Endothelial cell of umbilical vein (primary cell): ENCODE data around the gene MYOD1. TPM values are rescaled to one million over a fixed set of nuclear protein-coding genes. Genes with fewer than 3 reads are reported as not detected.

Experiments
- BruUV-seq: library from RNA; stranded (reverse); fragments of 400-500 nt; replicated peaks from 2 replicates; lab custom pipeline; 2021; lab: Mats Ljungman, UMichigan
- CTCF ChIA-PET: fragments of 300-600, 350-600 bp; sonication (Branson Sonifier 250); formaldehyde crosslinking; loops from one replicate; lab custom pipeline; 2021; ENCODE audit warnings: antibody characterized with exemption, inconsistent platforms; lab: Charles Lee
- POLR2A ChIA-PET: fragments of 300-600, 350-600 bp; sonication (Branson Sonifier 250); formaldehyde crosslinking; loops from one replicate; lab custom pipeline; 2021; ENCODE audit warnings: antibody characterized with exemption, inconsistent platforms; lab: Charles Lee
- DNase-seq: peaks from one replicate; pipeline ENCODE4 v3.0.0-alpha.2; 2011; ENCODE audit warnings: low read depth, low spot score
- FAIRE-seq: peaks from 2 replicates; lab custom pipeline; 2011; peaks lifted over from hg19 to GRCh38; lab: Jason Lieb, UNC
- H2AFZ ChIP-seq: 2 replicates; pipeline ENCODE4 v1.6.0; 2012; ENCODE audit warnings: low read depth, low read length, control low read depth, inconsistent platforms
- H3K27ac ChIP-seq: 2 replicates; pipeline ENCODE4 v1.5.1; 2011; ENCODE audit warnings: low read depth, mild to moderate bottlenecking, control low read depth, low read length, moderate library complexity; ENCODE audit not compliant: insufficient read depth
- H3K27me3 ChIP-seq, 2 experiments: 2 replicates each; pipeline versions ENCODE4 v1.6.0 to v1.6.1; 2011; ENCODE audit warnings: low read length in 2 of 2, mixed read lengths in 1 of 2; ENCODE audit not compliant: control insufficient read depth in 2 of 2, insufficient read depth in 2 of 2
- H3K36me3 ChIP-seq, 2 experiments: 2 replicates in 1 of 2; 3 replicates in 1 of 2; pipeline ENCODE4 v1.5.1; 2011; ENCODE audit warnings: low read length in 2 of 2, mild to moderate bottlenecking in 1 of 2, moderate library complexity in 1 of 2; ENCODE audit not compliant: control insufficient read depth in 2 of 2, insufficient read depth in 2 of 2; ENCODE audit errors: extremely low read depth in 1 of 2
- H3K4me1 ChIP-seq: 3 replicates; pipeline ENCODE4 v1.5.1; 2011; ENCODE audit warnings: mild to moderate bottlenecking, low read length; ENCODE audit not compliant: control insufficient read depth, insufficient read depth; ENCODE audit errors: extremely low read depth
- H3K4me2 ChIP-seq: 2 replicates; pipeline ENCODE4 v1.6.1; 2011; ENCODE audit warnings: low read length, control low read depth, mixed read lengths; ENCODE audit not compliant: insufficient read depth
- H3K4me3 ChIP-seq, 3 experiments: fragments of 200-600 bp in 1 of 3; sonication (generic), shearing (Covaris generic) in 1 of 3; replicated peaks in 1 of 3; 2 replicates each; pipeline ENCODE4 v1.5.1; 2011 to 2016; ENCODE audit warnings: control low read depth in 3 of 3, low read length in 3 of 3, mild to moderate bottlenecking in 2 of 3, inconsistent platforms in 1 of 3, low read depth in 1 of 3, moderate library complexity in 1 of 3; ENCODE audit not compliant: insufficient read depth in 1 of 3
- H3K79me2 ChIP-seq: 2 replicates; pipeline ENCODE4 v1.6.0; 2012; ENCODE audit warnings: low read length, inconsistent platforms; ENCODE audit not compliant: control insufficient read depth, insufficient read depth
- H3K9ac ChIP-seq: replicated peaks from 2 replicates; pipeline ENCODE3; 2011; ENCODE audit warnings: low read length, control low read depth; ENCODE audit not compliant: insufficient read depth; ENCODE audit errors: extremely low read depth
- H3K9me1 ChIP-seq: replicated peaks from 3 replicates; pipeline ENCODE4 v1.6.0; 2011; ENCODE audit warnings: mild to moderate bottlenecking, low read length; ENCODE audit not compliant: control insufficient read depth, insufficient read depth; ENCODE audit errors: extremely low read depth
- H3K9me3 ChIP-seq: replicated peaks from 2 replicates; pipeline ENCODE4 v1.5.1; 2012; ENCODE audit warnings: low read length, inconsistent platforms; ENCODE audit not compliant: control insufficient read depth, insufficient read depth
- H4K20me1 ChIP-seq: replicated peaks from 2 replicates; pipeline ENCODE3; 2011; ENCODE audit warnings: mild to moderate bottlenecking, low read length; ENCODE audit not compliant: control insufficient read depth, insufficient read depth; ENCODE audit errors: extremely low read depth
- EZH2 ChIP-seq: IDR thresholded peaks from 2 replicates; pipeline ENCODE4 v1.6.1; 2012; ENCODE audit warnings: borderline replicate concordance, low read depth, mild to moderate bottlenecking, moderate library complexity, low read length, inconsistent platforms; ENCODE audit not compliant: severe bottlenecking
- FOS ChIP-seq: IDR thresholded peaks from 2 replicates; pipeline ENCODE4 v1.6.1; 2011; ENCODE audit warnings: mild to moderate bottlenecking, low read length, moderate library complexity, borderline replicate concordance; ENCODE audit not compliant: insufficient read depth
- GATA2 ChIP-seq: IDR thresholded peaks from 2 replicates; pipeline ENCODE4 v1.7.0; 2011; ENCODE audit warnings: low read depth, mild to moderate bottlenecking, moderate library complexity, mixed read lengths, low read length; ENCODE audit not compliant: insufficient read length, insufficient read depth
- JUN ChIP-seq: IDR thresholded peaks from 2 replicates; pipeline ENCODE4 v1.6.1; 2011; ENCODE audit warnings: borderline replicate concordance, low read depth; ENCODE audit not compliant: insufficient read length, insufficient read depth
- MYC ChIP-seq: IDR thresholded peaks from one replicate; pipeline ENCODE4 v1.6.1; 2011; ENCODE audit warnings: mild to moderate bottlenecking, low read depth, low read length
- POLR2A ChIP-seq: IDR thresholded peaks from 2 replicates; pipeline ENCODE4 v1.6.1; 2012; ENCODE audit warnings: low read depth, mild to moderate bottlenecking, control low read depth, low read length
- POLR2AphosphoS5 ChIP-seq: IDR thresholded peaks from 2 replicates; pipeline ENCODE4 v1.6.1; 2012; ENCODE audit warnings: low read depth, mild to moderate bottlenecking, control low read depth, low read length, moderate library complexity; ENCODE audit not compliant: insufficient read depth
- dilution Hi-C: fragments of 300-500 bp; cut with MboI; formaldehyde crosslinking; loops from one replicate; pipeline ENCODE4 v1.15.0; 2019; ENCODE audit warnings: low sequenced_read_pairs; ENCODE audit not compliant: extremely low pct_ligation_motif_present
- intact Hi-C: fragments of 100-400 bp; cut with micrococcal nuclease; formaldehyde crosslinking; loops from one replicate; pipeline ENCODE4 v1.10.0; 2022
- polyA plus RNA-seq, 4 experiments: library from polyadenylated mRNA; depleted of rRNA in 3 of 4; stranded (reverse) in 3 of 4; unstranded in 1 of 4; fragments of >200 nt; gene quantifications; 2 replicates each; pipeline versions ENCODE4 v1.2.1 to v1.2.3, GENCODE V29; 2011 to 2012; ENCODE audit warnings: missing spikeins in 1 of 4
- total RNA-seq: library from RNA; stranded (reverse); gene quantifications from 2 replicates; pipeline ENCODE4 v1.2.3, GENCODE V29; 2021
- TF ChIP-seq, protein P1 (sequence below), 2 donors: IDR thresholded peaks; 1 replicate in 1 of 2; 2 replicates in 1 of 2; pipeline ENCODE4 v1.5.1; 2011; ENCODE audit warnings: low read length in 2 of 2, mild to moderate bottlenecking in 2 of 2, moderate library complexity in 2 of 2, control low read depth in 1 of 2, inconsistent platforms in 1 of 2, low read depth in 1 of 2; ENCODE audit not compliant: insufficient read depth in 1 of 2; ENCODE audit errors: extremely low read depth in 1 of 2
- TF ChIP-seq, protein P2 (sequence below): IDR thresholded peaks from 2 replicates; pipeline ENCODE4 v1.6.1; 2011; ENCODE audit not compliant: insufficient read depth, insufficient read length

The MYOD1 gene
- total and polyA plus RNA-seq, 2 donors (not counting 3 experiments of a cell fraction or from before 2014, with no cell fraction given) = not detected

DNA sequence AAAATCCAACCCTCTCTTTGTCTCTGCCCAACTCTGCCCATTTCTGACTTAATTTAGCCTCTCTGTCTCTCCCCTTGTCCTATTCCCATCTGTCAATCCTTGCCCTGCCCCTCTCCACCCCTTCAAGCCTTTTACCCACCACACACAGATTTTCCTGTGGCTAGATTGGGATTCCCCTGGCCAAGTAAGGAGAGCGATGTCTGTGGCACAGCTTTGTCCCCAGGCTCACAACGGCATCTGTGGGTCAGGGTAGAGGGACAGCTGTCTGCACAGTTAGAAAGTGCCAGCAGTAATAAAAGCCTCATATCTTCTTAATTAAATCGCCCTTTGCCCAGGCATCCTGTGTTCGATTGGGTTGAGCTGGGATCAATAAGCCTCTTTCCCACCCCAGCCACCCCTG, 13.9 kb downstream of the MYOD1 start:
- no TSS peak for BruUV-seq
- POLR2A ChIA-PET = no interaction called here
- no peak overlapping the region for H3K9ac ChIP-seq

More for the DNA sequence above, 13.9 kb downstream of the MYOD1 start:
- no peak overlapping the region for H3K27ac ChIP-seq
- intact Hi-C loops = loop anchor here (10.0 kb wide), 1 partner anchor 372 kb away; the partner anchor contains the start of gene SAAL1
- no peak overlapping the region for H3K4me2 ChIP-seq
- H3K4me3 ChIP-seq = no peak overlapping the region
- no peaks in the 10 kb centered on the region for H3K36me3 ChIP-seq
- peaks cover 7% of the 10 kb centered on the region for H3K4me1 ChIP-seq
- no peaks in the 10 kb centered on the region for H3K79me2 ChIP-seq
- no peaks in the 10 kb centered on the region for H3K9me1 ChIP-seq
- H4K20me1 ChIP-seq = no peaks in the 10 kb centered on the region
- H3K27me3 ChIP-seq = peaks cover 43% of the 10 kb centered on the region in 2 experiments
- no peak overlapping the region for H2AFZ ChIP-seq
- CTCF ChIA-PET = interaction anchor here (1.2 to 7.5 kb wide), 3 partner anchors 64 to 243 kb away, joined by 4 to 593 read pairs (median 5); no protein-coding TSS in a partner anchor
- FAIRE-seq = no peak
- no peaks in the 10 kb centered on the region for H3K9me3 ChIP-seq
- TF ChIP-seq JUN (no peak), POLR2A (no peak), FOS (no peak), MYC (no peak), POLR2AphosphoS5 (no peak), GATA2 (no peak), EZH2 (no peak)
- TF ChIP-seq, protein P1, sequence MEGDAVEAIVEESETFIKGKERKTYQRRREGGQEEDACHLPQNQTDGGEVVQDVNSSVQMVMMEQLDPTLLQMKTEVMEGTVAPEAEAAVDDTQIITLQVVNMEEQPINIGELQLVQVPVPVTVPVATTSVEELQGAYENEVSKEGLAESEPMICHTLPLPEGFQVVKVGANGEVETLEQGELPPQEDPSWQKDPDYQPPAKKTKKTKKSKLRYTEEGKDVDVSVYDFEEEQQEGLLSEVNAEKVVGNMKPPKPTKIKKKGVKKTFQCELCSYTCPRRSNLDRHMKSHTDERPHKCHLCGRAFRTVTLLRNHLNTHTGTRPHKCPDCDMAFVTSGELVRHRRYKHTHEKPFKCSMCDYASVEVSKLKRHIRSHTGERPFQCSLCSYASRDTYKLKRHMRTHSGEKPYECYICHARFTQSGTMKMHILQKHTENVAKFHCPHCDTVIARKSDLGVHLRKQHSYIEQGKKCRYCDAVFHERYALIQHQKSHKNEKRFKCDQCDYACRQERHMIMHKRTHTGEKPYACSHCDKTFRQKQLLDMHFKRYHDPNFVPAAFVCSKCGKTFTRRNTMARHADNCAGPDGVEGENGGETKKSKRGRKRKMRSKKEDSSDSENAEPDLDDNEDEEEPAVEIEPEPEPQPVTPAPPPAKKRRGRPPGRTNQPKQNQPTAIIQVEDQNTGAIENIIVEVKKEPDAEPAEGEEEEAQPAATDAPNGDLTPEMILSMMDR (IDR thresholded peaks at IDR 0.05; ENCODE audit: extremely low read depth in 1 of 2, insufficient read depth in 1 of 2, low read depth in 1 of 2, low read length in 2 of 2) = no peak
- TF ChIP-seq, protein P2, sequence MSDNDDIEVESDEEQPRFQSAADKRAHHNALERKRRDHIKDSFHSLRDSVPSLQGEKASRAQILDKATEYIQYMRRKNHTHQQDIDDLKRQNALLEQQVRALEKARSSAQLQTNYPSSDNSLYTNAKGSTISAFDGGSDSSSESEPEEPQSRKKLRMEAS = no peak
- dilution Hi-C loops = no loop called here
- DNase-seq = no peak
